B cell (primary cell): Measurements from ENCODE around the gene ASNS.

Experiments used
- EZH2 ChIP-seq: IDR thresholded peaks from 2 replicates; pipeline ENCODE4 v1.6.1; 2012; ENCODE audit warnings: borderline replicate concordance, low read depth, mild to moderate bottlenecking, moderate library complexity, low read length; ENCODE audit not compliant: insufficient read depth, poor library complexity, severe bottlenecking
- TF ChIP-seq, protein P1 (sequence below): fragments of 200-600 bp; IDR thresholded peaks from one replicate; pipeline ENCODE4 v1.8.0; 2022; ENCODE audit warnings: antibody characterized with exemption, mild to moderate bottlenecking

DNA sequence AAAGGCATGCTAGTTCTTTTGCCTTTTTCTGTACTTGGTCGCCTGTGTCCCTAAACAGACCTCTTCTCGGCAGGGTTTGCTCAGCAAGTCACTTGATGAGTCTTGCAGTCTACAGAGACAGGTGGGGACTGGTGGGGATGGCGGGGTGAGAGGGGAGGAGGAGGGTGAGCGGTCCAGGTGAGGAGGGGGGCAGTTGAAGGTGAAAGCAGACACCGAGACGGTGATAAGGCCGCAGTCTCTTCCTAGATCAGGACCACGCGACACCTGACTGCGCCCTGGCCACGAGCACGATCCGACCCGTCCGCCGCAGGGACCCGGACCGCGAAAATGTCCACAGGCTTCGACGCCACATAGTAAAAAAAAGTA lies 566 bp downstream of the ASNS start:
- TF ChIP-seq, protein P1, sequence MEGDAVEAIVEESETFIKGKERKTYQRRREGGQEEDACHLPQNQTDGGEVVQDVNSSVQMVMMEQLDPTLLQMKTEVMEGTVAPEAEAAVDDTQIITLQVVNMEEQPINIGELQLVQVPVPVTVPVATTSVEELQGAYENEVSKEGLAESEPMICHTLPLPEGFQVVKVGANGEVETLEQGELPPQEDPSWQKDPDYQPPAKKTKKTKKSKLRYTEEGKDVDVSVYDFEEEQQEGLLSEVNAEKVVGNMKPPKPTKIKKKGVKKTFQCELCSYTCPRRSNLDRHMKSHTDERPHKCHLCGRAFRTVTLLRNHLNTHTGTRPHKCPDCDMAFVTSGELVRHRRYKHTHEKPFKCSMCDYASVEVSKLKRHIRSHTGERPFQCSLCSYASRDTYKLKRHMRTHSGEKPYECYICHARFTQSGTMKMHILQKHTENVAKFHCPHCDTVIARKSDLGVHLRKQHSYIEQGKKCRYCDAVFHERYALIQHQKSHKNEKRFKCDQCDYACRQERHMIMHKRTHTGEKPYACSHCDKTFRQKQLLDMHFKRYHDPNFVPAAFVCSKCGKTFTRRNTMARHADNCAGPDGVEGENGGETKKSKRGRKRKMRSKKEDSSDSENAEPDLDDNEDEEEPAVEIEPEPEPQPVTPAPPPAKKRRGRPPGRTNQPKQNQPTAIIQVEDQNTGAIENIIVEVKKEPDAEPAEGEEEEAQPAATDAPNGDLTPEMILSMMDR, result no peak
- no peak for TF ChIP-seq EZH2
